ENCODE results near the gene GNG7.
"Not testable (repeated sequence)": the region's sequence is repeated elsewhere in the genome, so short reads cannot be mapped to it uniquely, and the experiment has no call there.

GNG7 gene

DNA sequence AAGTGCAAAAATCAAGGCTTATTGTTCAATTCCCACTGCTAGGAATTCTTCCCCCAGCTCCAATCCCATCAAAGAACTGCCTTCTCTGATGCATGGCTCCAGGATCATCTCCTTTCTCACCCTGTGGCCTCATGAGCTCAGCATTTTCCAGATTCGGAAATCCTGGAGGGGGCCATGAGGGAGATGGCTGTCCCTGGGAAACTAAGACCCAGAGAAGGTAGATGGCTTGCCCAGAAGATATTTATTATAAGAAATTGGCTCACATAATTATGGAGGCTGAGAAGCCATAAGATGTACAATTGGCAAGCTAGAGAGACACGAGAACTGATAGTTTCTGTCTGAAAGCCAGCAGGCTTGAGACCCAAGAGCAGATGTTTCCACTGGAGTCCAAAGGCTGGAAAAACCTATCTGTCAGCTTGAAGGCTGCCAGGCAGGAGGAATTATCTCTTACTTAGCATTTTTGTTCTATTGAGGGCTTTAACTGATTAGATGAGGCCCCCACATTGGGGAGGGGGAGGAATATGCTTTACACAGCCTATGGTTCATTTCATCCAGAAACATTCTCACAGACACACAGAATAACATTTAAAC lies 168.0 kb downstream of the GNG7 start:
- DNase-seq (ENCODE audit: low read depth in 2 of 2): no peak

DNA sequence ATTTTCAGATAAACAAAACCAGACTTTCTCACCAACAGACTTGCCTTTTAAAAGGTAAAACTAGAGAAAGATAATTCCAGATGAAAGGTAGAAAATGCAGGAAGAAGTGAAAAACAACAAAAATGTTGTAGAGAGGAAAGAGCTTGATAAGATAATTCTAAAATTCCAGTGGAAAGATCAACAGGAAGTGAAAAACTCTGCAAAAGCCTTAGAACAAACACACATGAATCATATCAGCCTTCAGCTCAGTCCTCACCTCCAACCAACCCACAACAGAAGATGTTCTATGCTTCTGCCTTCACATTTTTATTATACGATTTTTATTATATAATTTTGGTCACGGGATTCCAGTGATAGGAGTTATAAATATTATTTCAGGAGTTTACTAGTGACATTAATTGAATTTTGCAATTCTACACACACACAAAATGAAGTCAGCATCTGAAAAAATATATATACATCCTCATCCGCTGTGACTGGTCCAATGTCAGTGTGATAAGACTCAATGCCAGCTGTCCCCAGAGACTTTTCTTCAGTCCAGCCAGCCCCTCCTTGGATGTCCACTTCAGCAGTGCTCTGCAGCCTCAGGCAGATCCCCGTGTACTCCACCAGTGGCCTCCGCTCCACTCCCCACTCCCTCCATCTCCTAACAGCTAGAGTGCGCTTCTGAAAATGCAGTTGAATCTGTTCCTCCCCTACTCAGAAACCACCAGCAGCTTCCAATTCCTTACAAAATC lies 168.6 kb downstream of the GNG7 start:
- no peak for DNase-seq (ENCODE audit: low read depth in 2 of 2)

DNA sequence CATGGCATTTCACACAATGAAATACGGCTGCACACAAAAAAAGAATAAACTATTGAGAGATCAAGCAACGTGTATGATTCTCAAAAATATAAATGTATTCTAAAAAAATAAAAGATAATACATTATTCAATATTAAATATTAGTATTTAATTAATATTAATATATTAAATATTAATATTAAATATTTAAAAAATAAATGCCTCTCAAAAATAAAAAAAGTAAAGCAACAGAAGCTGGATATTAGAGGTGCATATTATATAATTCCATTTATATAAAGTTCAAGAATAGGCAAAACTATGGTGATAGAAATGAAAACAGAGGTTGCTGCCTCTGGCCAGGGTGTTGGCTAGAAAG lies 169.4 kb downstream of the GNG7 start:
- DNase-seq (ENCODE audit: low read depth in 2 of 2): no peak

DNA sequence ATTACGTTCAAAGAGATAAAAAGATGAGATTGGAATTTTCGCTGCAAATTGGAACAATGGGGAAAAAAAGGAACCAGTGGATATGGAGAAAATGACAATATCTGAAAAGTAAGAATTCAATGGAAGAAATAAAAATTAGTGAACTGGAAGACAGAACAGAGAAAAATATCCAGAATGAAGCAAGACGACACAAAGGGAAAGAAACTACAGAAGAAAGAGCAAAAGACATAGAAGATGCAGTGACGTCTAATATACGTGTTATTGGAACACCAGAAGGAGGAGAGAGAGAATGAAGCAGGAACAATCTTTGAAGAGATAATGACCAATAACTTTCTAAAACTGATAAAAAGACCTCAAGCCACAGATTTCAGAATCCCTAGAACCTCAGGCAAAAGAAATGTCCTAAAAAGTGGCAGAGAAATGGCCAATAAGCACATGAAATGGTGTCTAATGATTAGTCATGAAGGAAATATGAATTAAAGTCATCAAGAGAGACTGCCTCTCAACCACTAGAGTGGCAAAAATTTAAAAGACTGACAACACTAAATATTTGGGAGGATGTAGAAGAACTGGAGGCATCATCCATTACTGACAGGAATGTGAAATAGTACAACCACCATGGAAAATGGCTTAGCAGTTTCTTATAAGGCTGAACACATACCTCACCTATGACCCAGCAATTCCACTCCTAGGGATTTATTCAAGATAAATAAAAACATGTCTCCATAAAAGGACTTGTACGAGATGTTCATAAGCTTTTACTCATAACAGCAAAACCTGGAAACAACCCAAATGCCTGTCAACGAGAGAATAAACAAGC lies 170.0 kb downstream of the GNG7 start:
- no peak for DNase-seq (ENCODE audit: low read depth in 2 of 2)

DNA sequence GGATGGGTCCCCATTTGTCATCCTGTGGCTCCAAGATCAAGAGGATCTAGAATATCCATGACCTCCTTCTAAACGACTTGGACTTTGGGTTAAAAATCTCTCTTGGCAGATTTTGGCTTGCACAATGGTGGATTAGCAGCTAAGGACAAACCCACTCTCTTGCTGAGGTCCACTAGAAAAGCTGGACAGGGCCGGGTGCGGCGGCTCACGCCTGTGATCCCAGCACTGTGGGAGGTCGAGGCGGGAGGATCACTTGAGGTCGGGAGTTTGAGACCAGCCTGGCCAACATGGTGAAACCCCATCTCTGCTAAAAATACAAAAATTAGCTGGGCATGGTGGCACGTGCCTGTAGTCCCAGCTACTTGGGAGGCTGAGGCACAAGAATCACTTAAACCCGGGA lies 172.6 kb downstream of the GNG7 start:
- not testable (repeated sequence) for DNase-seq (ENCODE audit: low read depth in 2 of 2)

DNA sequence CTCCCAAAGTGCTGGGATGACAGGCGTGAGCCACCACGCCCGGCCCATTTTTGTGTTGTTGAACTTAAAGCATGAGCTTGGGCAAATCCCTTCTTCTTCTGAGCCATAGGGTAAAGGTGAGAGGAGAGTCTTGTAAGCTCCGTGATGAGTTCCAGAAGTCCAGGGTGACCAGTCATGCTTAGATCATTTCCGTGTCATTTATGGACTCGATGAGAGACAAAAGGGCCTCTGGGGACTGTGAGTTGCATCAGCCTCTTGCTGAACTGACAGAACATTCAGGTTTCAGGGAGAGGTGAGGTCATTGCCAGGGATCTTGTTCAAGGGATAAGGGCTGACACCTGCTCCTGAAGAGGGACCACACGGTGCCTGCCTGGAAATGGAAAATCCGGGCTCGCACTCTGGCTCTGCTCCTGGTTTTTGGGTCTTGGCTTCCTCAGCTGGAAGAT lies 173.0 kb downstream of the GNG7 start:
- no peak for DNase-seq (ENCODE audit: low read depth in 2 of 2)

DNA sequence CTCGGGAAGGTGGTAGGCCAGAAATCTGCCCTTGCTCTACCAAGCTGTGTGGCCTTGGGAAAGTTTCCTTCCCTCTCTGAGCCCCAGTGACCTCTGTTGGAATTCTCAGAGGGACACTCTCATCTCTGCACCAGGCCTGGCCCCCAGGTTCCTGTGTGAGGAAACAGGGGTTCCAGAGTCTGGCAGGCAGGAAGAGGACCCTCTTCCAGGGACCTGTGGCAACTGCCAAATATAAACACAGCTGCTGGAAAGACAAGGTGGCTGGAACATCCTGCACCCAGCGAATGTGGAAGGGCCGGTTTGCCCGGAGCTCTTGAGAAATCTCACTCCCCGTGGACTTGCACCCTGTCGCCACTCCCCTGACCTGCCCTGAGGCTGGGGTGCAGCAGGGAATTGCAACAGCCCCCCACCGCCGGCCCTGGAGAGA lies 173.8 kb downstream of the GNG7 start:
- no peak for DNase-seq (ENCODE audit: low read depth in 2 of 2)

DNA sequence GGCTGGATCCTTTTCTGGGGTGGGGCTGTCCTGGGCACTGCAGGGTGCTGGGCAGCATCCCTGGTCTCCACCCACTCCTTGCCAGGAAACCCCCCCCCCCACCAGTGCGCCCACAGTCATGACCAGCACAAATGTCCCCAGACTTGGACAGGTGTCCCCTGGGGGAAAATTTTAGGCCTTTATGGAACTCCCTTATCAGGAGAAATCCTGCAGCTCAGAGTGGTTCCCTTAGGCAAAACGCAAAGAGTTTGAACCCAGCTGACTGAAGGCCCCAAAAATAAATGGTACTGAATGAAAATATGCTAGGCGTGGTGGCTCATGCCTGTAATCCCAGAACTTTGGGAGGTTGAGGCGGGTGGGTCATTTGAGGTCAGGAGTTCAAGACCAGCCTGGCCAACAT lies 174.8 kb downstream of the GNG7 start:
- DNase-seq (ENCODE audit: low read depth in 2 of 2): no peak

DNA sequence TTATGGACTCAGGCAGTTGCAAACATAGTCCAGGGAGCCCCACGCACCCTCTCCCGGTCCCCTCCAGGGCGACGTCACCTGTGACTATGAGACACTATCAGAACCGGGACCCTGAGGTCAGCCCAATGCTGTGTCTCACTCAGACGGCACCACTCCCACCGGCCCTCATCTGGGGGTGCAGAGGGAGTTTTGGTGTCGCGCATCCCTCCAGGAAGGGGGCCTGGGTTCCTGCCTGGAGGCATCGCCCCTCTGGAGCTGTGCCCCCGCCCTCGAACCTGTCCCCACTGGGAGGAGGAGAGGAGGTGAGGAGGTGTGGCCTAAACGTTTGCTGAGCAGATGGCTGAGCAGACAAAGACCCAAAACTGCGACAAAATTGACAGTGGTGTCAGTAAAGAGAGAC lies 175.3 kb downstream of the GNG7 start:
- DNase-seq (ENCODE audit: low read depth in 2 of 2): no peak

DNA sequence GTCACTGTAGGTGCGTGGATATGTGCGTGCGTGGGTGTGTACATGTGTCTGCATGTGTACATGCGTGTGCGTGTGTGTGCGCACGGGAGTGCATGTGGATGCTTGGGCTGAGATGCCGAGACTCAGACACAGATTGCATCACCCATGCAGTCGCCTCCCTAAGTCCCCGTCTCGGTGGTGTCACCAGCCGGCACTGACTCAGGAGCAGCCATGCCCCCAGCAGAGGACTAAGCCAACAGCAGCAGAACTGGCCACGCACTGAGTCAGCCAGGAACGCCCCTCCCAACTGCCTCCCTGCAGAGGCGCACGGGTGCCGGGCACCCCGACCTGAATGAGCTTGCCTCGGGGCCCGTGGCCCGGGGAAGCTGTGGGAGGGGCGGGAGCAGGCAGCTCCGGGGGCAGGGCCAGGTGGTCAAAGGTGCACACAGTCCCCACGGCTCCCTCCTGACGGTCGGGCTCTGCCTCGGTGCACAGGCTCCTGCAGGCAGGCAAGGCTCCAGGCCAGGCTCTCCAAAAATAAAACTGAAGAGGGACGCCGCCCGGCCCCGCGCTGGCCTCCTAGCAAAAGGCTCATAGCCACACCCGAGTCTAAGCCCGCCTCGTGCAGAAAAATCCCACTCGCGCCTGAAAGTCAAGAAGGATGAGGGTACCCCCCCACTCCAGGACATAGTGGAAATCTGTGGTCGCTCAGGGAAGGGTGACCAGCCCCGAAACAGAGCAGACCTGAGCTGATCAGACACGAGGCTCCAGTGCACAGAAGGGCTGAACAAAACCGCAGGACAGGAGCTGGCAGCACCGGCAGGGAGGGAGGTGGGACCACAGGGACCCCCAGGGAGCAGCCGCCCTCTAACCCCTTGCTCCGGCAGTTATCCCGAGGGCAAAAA lies 177.4 kb downstream of the GNG7 start:
- no peak for DNase-seq (ENCODE audit: low read depth in 2 of 2)

DNA sequence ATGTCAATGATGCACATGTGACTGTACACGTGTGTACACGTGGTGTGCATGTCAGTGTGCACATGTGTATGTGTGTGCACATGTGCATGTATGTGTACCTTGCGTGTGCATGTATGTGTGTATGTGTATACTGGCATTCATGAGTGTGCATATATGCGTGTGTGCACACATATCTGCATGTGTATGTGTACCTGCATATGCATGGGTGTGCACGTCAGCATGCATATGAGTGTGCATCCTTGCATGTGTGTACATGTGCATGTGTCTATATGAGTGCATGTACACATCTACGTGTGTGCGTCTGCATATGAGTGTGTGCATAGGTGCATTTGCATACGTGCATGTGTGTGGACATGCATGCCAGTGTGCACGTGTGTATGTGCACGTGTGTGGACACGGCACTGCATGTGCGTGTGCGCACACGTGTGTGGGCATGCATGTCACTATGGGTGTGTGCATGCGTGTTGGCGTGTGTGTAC lies 178.1 kb downstream of the GNG7 start:
- no peak for DNase-seq (ENCODE audit: low read depth in 2 of 2)

DNA sequence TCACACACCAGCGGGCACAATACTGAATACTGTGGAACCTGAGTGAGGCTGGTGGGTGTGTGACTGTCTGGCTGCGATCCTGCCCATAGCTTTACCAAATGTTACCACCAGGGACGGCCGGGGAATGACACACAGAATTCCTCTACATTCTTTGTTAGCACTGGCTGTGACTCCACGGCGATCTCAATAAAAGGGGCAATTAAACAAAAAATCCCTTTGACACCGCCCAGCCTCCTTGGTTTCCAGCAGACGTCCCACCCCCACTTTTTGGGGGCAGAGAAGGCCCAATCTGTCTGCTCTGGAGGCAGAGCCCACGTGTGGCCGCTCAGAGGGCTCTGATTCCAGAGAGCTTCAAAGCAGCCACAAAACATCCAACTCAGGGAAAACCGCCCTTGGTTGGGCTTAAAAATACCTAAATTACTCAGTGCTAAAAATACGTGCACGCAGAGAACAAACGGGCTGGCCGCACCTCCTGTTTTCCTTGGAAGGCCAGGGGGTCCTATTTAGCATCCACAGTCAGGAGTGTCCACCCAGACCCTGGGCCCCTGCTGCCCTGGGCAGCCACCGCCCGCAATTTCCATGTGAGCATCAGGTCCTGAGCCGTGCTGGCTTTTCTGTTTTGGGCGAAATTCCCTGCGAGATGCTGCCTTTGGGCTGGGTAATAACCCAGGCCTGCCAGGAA lies 178.7 kb downstream of the GNG7 start:
- no peak for DNase-seq (ENCODE audit: low read depth in 2 of 2)

DNA sequence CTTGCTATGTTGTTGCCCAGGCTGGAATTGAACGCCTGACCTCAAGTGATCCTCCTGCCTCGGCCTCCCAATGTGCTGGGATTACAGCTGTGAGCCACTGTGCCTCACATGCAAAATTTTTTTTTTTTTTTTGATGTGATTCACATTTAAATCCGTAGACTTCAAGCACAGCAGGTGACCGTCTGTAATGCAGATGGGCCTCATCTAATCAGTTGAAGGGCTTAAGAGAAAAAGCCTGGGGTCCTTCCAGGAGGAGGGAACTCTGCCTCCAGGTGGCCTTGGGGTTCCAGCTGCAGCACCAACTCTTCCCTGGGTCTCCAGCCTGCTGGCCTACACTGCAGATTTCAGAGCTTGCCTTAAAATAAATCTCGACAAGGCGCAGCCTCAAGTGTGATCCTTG lies 183.0 kb downstream of the GNG7 start:
- DNase-seq (ENCODE audit: low read depth in 2 of 2): no peak

DNA sequence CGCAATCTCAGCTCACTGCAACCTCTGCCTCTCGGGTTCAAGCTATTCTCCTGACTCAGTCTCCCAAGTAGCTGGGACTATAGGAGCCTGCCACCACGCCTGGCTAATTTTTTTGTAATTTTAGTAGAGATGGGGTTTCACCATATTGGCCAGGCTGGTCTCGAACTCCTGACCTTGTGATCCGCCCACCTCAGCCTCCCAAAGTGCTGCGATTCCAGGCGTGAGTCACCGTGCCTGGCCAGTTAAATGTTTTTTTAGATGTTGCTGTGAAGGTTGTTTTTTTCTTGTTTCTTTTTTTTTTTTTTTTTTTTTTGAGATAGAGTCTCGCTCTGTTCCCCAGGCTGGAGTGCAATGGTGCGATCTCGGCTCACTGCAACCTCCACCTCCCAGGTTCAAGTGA lies 183.6 kb downstream of the GNG7 start:
- not testable (repeated sequence) for DNase-seq (ENCODE audit: low read depth in 2 of 2)

DNA sequence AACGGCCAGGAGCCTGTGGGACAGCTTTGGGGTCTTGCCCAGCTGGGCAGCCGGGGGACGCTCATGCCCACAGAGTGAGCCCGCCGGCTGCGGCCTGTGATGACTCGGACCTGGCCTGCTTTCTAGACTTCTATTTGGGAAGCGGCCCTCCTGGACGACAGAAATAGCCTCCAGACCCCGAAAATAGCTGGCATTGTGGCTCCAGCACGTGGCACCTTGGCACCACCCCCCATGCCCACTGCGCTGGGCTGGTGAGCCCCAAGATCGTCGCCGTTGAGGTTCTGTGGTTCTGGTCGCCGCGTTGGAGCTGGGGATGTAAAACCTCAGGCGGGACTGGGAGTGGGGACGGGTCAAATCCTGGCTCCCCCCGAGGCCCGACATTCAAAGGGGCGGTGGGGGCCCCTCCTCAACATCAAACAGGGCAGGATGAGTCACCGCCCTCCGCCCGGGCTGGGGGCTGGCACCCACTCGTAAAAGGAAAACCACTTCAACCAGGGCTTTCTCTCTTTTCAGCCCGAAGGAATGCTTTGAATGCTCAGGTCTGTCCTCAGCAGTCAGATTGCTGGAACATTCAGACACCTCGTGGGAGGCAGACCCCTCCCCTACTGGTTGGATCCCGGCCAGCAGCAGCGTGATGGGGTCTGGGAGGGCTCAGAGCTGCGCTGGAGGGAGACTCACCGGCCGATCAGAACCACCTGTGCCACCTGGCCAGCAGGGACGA lies 184.5 kb downstream of the GNG7 start:
- no peak for DNase-seq (ENCODE audit: low read depth in 2 of 2)

DNA sequence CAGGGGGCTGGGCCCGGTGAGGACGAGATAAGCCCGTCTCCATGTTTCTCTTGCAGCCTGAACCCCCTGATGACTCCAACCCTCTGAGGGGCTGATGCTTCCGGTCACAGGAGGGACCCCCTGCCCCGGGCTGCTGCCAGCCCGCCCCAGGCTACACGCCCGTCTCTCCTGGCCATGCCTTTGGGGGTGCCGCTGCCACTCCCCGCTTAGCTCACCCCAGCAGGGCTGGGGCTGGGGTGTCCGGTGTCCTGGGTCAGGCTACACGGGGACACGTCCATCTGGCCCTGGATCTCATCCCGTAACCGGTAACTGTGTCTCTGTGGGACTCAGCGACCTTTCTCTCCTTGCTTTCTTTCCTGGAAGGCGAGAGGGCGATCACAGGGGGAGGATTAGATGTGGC lies 185.8 kb downstream of the GNG7 start:
- no peak for DNase-seq (ENCODE audit: low read depth in 2 of 2)

DNA sequence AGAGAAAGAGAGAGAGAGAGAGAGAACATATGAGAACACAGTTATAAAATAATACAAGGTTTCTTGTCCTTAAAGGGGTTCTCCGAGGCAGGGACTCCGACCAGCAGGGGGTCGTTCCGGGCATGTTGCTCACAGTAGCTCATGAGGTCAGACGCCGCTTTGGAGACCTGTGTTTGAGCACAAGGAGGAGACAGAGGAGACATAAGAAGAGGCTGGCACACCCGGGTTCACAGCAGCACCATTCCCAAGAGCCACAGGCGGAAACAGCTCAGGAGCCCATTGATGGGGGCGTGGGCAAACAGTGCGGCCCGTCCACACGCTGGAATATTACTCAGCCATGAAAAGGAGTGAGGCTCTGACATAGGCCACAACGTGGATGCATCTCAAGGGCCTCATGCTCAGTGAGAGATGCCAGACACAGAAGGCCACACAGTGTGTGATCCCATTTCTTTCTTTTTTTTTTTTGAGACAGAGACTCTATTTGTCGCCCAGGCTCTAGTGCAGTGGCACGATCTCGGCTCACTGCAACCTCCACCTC lies 187.4 kb downstream of the GNG7 start:
- DNase-seq (ENCODE audit: low read depth in 2 of 2): no peak

DNA sequence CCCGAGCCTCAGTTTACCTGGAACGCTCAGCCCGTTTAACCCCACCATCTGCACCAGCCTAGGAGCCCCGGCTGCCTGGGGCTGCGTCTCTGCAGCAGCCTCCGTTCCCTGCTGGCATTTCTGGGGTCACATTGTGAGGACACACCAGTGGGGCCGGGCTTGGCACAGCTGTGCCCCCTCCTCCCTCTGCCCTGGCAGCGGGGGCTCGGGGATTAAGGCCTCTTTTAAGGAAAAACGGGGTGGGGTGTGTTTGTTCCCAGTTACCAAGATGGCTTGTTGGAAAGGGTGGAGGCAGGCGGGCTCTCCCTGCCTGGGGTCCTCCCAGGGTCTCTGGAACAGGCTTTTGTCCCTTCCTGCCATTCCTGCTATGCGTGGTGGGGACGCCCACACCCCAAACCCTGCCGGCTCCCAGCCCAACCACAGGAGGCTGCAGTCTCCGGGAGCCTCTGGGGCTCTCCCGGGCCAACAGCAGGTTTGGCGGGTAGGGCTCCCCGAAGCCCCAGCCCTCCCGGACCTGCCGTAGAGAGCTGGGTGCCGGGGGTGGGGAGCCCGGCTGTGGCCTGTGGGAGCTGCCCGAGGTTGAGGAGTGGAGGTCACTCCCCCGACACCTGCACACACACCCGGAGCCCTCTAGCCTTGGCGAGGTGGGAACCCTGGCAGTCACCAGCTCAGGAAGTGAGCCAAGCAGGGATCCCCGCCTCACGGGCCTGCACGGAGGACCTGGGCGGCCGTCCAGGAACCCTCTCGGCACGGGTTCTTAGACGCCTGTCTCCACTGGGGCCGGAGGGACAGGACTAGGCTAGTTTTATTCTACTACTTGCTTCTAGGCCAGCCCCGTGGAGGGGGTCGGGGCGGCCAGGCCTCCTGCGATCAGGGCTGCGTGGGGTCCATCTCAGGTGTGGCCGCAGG lies 189.7 kb downstream of the GNG7 start:
- no peak for DNase-seq (ENCODE audit: low read depth in 2 of 2)

DNA sequence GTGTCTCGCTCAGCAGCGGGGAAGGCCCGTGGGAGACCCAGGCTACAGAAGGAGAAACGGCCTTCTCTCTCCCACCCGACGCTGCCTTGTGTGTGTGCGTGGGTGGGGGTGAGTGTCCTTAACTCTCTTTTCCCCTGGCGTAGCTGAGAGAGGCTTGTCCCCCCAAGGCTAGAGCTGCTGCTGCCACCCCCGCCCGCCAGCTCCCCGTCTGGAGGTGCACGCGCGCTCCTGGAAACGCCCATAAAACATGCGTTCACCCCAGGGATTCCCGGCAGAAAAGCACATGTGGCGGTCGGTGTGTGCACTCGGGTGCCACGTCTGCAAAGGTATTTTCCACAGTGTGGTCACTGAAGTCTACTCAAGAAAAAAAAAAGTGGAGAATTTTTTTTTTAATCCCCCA lies 190.5 kb downstream of the GNG7 start:
- no peak for DNase-seq (ENCODE audit: low read depth in 2 of 2)
